Activated naive CD8-positive, alpha-beta T cell treated with anti-CD3 and anti-CD28 coated beads, Interleukin-2, amount 10 ng/mL, durations not matched to agents 7 days and 5 days (primary cell): ENCODE results near the gene ZSCAN9. TPM values are rescaled to one million over a fixed set of nuclear protein-coding genes. Genes with fewer than 3 reads are reported as not detected.

Experiments
- ATAC-seq: fragments of 150-1000 bp; cut with Tn5 transposase; one replicate; pipeline ENCODE4 v1.10.0; 2021; ENCODE audit warnings: low read depth, moderate library complexity
- POLR2A ChIA-PET: fragments of 350-600 bp; sonication (Branson Sonifier 250); formaldehyde crosslinking; loops from one replicate; lab custom pipeline; 2021; ENCODE audit warnings: antibody characterized with exemption; lab: Charles Lee
- DNase-seq: peaks from one replicate; pipeline ENCODE4 v3.0.0; 2021
- H3K27ac Mint-ChIP-seq: one replicate; pipeline ENCODE4 v1.8.0; 2022; ENCODE audit warnings: mild to moderate bottlenecking, mixed read lengths
- H3K27me3 Mint-ChIP-seq: one replicate; pipeline ENCODE4 v1.8.0; 2022; ENCODE audit warnings: mild to moderate bottlenecking, moderate library complexity, mixed read lengths
- H3K36me3 Mint-ChIP-seq: one replicate; pipeline ENCODE4 v1.8.0; 2021; ENCODE audit warnings: mild to moderate bottlenecking, mixed read lengths
- H3K4me1 Mint-ChIP-seq: one replicate; pipeline ENCODE4 v1.8.0; 2021; ENCODE audit warnings: mixed read lengths
- H3K4me3 Mint-ChIP-seq: one replicate; pipeline ENCODE4 v1.8.0; 2022; ENCODE audit warnings: mild to moderate bottlenecking, moderate library complexity, mixed read lengths
- H3K9me3 Mint-ChIP-seq: one replicate; pipeline ENCODE4 v1.8.0; 2021; ENCODE audit warnings: mixed read lengths
- total RNA-seq, 2 experiments: library from RNA; stranded (reverse); gene quantifications; one replicate each; pipeline ENCODE4 v1.2.3, GENCODE V29; 2021

Gene ZSCAN9
- total RNA-seq = 1 to 10 TPM; 9.0 to 9.7 TPM

- DNase-seq (peak; percentile 53), ATAC-seq (peak; percentile 71)
- POLR2A ChIA-PET = no interaction called here
- peaks cover 33% of the 10 kb centered on the region for H3K4me1 Mint-ChIP-seq
- peak within 1 kb of the TSS; percentile 86 for H3K4me3 Mint-ChIP-seq
- no peaks in the 10 kb centered on the region for H3K9me3 Mint-ChIP-seq
- H3K27me3 Mint-ChIP-seq = peaks cover 41% of the 10 kb centered on the region
- peak within 1 kb of the TSS; percentile 72 for H3K27ac Mint-ChIP-seq
- H3K36me3 Mint-ChIP-seq = peaks cover 21% of the 10 kb centered on the region
These were observed at the start of gene ZSCAN9 for GRCh38 chr6:28225056-28225834. Gene ZSCAN9, plus strand, starts transcription at chr6:28225275. Its CDS starts 1,810 bp downstream, at chr6:28227085.

DNA sequence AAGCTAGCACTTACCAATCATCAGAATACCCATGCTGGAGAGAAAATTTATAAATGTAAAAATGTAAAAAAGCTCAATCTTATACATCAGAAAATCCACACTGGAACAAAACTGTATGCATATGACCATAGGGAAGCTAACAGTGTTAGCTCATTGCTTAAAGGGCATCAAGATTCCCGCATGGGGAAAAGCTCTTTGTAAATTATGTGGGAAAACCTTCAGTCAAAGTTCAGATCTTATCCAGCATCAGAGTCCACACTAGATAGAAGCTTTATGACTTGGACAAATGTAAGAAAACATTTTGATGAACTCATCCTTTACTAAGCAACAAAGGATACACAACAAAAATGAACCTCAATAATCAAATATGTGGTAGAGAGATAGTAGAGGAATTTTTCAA is 48.7 kb upstream of the ZSCAN9 start:
- POLR2A ChIA-PET = no interaction called here

DNA sequence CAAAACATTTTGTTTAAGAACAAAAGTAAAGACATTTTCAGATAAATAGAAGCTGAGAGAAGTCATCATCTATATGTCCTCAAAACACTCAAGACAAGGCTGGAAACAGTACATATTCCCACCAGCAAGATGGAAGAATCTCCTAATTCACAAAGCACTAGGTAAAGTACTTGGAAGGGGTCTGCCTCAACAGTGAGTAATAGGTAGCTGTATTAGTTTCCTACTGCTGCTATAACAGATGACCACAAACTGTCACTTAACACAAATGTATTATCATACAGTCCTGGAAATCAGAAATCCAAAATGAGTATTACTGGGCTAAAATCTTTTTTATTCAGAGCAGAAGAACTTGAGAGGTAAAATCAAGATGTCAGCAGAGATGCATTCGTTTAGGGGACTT is 42.8 kb upstream of the ZSCAN9 start:
- H3K27me3 Mint-ChIP-seq = peaks cover 5% of the 10 kb centered on the region
- no peaks in the 10 kb centered on the region for H3K4me1 Mint-ChIP-seq
- ATAC-seq = no peak
- POLR2A ChIA-PET = no interaction called here
- H3K36me3 Mint-ChIP-seq = peaks cover 2% of the 10 kb centered on the region
- no peak for DNase-seq
- H3K9me3 Mint-ChIP-seq = peaks cover 16% of the 10 kb centered on the region
- H3K4me3 Mint-ChIP-seq = no peak overlapping the region
- H3K27ac Mint-ChIP-seq = no peak overlapping the region

More for the DNA sequence above, 48.7 kb upstream of the ZSCAN9 start:
- H3K36me3 Mint-ChIP-seq = peaks cover 5% of the 10 kb centered on the region
- peaks cover 12% of the 10 kb centered on the region for H3K27me3 Mint-ChIP-seq
- ATAC-seq = no peak
- no peaks in the 10 kb centered on the region for H3K4me1 Mint-ChIP-seq
- no peak overlapping the region for H3K4me3 Mint-ChIP-seq
- no peak overlapping the region for H3K27ac Mint-ChIP-seq
- DNase-seq = no peak
- peaks cover 3% of the 10 kb centered on the region for H3K9me3 Mint-ChIP-seq

GRCh38 chr6:28188111-28188979 is 36.7 kb upstream of the ZSCAN9 start:
- H3K27me3 Mint-ChIP-seq = no peaks in the 10 kb centered on the region
- POLR2A ChIA-PET = no interaction called here
- DNase-seq (no peak), ATAC-seq (no peak)
- H3K9me3 Mint-ChIP-seq = peaks cover 31% of the 10 kb centered on the region
- no peak overlapping the region for H3K4me3 Mint-ChIP-seq
- no peaks in the 10 kb centered on the region for H3K4me1 Mint-ChIP-seq
- no peaks in the 10 kb centered on the region for H3K36me3 Mint-ChIP-seq
- no peak overlapping the region for H3K27ac Mint-ChIP-seq

- DNase-seq = no peak
- H3K9me3 Mint-ChIP-seq = peaks cover 30% of the 10 kb centered on the region
- no peak for ATAC-seq
- H3K4me3 Mint-ChIP-seq = no peak overlapping the region
- POLR2A ChIA-PET = no interaction called here
- peaks cover 7% of the 10 kb centered on the region for H3K4me1 Mint-ChIP-seq
- H3K27me3 Mint-ChIP-seq = peaks cover 28% of the 10 kb centered on the region
- no peak overlapping the region for H3K27ac Mint-ChIP-seq
- H3K36me3 Mint-ChIP-seq = peaks cover 13% of the 10 kb centered on the region
These were observed 25.1 kb upstream of the ZSCAN9 start for GRCh38 chr6:28200020-28200419.

DNA sequence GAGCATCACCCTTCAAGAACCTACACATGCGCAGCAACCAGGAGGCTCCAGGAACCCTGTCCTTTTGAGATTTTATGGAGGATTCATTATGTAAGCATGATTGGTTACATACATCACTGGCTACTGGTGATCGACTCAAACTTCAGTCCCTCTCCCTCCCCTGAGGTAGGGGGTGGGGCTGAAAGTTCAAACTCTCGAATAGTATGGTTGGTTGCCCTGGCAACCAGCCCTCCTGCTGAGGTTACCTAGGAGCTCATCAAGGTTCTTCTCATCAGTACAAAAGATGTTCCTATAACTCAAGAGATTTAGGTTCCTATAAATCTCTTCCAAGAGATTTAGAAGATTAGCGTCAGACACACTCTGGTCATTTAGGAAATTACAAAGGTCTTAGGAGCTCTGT is 21.9 kb upstream of the ZSCAN9 start:
- no peak for DNase-seq
- peaks cover 26% of the 10 kb centered on the region for H3K9me3 Mint-ChIP-seq
- POLR2A ChIA-PET = no interaction called here

DNA sequence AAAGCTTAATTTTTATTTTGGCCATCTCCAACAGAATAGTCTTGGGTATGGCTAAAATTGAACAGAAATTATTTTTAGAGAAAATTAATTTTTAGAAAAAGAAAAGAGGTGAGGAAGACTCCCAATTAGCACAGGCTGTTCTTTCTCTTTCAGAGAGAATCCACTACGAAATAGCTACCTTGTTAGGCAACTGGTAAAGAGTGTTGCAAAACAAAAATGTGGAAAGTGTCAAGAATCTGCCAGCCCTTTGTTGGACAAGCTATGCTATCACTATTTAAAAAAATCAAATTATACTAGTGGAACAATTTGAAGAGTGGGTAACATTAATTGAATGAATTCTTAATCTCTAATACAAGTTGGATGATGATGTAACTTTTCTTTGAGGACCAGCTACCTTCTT is 19.2 kb upstream of the ZSCAN9 start:
- peaks cover 4% of the 10 kb centered on the region for H3K36me3 Mint-ChIP-seq
- no peak overlapping the region for H3K4me3 Mint-ChIP-seq
- peaks cover 7% of the 10 kb centered on the region for H3K9me3 Mint-ChIP-seq
- DNase-seq (no peak), ATAC-seq (no peak)
- peaks cover 20% of the 10 kb centered on the region for H3K4me1 Mint-ChIP-seq
- no peak overlapping the region for H3K27ac Mint-ChIP-seq
- POLR2A ChIA-PET = no interaction called here
- H3K27me3 Mint-ChIP-seq = peaks cover 71% of the 10 kb centered on the region

More for the DNA sequence above, 21.9 kb upstream of the ZSCAN9 start:
- H3K36me3 Mint-ChIP-seq = peaks cover 8% of the 10 kb centered on the region
- H3K4me3 Mint-ChIP-seq = no peak overlapping the region
- no peak for ATAC-seq
- no peak overlapping the region for H3K27ac Mint-ChIP-seq
- H3K4me1 Mint-ChIP-seq = peaks cover 17% of the 10 kb centered on the region
- peaks cover 50% of the 10 kb centered on the region for H3K27me3 Mint-ChIP-seq

DNA sequence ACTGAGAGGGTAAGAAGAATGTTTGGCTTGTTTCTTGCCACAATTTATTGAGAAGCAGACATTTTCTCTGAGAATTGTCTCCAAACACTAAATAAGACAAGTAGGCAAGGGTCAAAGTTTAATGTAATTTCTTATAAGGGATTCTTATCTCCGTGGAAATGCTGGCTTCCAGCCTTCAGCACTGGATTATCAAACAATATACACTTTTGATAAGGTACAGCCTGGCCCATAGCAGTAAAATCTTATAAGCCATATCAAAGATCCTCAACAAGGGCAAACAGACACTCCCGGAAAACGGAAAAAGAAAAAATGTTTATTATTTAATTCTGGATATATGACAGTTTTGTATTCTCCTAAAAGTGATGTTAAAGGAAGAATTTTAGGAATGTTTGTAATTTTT is 18.5 kb upstream of the ZSCAN9 start:
- H3K4me3 Mint-ChIP-seq = no peak overlapping the region
- no peak for DNase-seq

GRCh38 chr6:28206928-28207509 is 18.1 kb upstream of the ZSCAN9 start:
- peaks cover 7% of the 10 kb centered on the region for H3K9me3 Mint-ChIP-seq
- peaks cover 82% of the 10 kb centered on the region for H3K27me3 Mint-ChIP-seq
- ATAC-seq (no peak), DNase-seq (no peak)
- peaks cover 26% of the 10 kb centered on the region for H3K4me1 Mint-ChIP-seq
- POLR2A ChIA-PET = interaction anchor here (1.0 kb wide), 1 partner anchor 82 kb away, joined by 3 read pairs; the partner anchor contains the start of gene ZSCAN16
- peak overlapping the region; percentile 86 for H3K4me3 Mint-ChIP-seq
- peaks cover 4% of the 10 kb centered on the region for H3K36me3 Mint-ChIP-seq
- no peak overlapping the region for H3K27ac Mint-ChIP-seq

More for the DNA sequence above, 18.5 kb upstream of the ZSCAN9 start:
- peaks cover 78% of the 10 kb centered on the region for H3K27me3 Mint-ChIP-seq
- H3K4me1 Mint-ChIP-seq = peaks cover 22% of the 10 kb centered on the region
- POLR2A ChIA-PET = interaction anchor here (1.0 kb wide), 1 partner anchor 82 kb away, joined by 3 read pairs; the partner anchor contains the start of gene ZSCAN16
- H3K36me3 Mint-ChIP-seq = peaks cover 4% of the 10 kb centered on the region
- H3K9me3 Mint-ChIP-seq = peaks cover 7% of the 10 kb centered on the region
- ATAC-seq = no peak
- H3K27ac Mint-ChIP-seq = no peak overlapping the region

DNA sequence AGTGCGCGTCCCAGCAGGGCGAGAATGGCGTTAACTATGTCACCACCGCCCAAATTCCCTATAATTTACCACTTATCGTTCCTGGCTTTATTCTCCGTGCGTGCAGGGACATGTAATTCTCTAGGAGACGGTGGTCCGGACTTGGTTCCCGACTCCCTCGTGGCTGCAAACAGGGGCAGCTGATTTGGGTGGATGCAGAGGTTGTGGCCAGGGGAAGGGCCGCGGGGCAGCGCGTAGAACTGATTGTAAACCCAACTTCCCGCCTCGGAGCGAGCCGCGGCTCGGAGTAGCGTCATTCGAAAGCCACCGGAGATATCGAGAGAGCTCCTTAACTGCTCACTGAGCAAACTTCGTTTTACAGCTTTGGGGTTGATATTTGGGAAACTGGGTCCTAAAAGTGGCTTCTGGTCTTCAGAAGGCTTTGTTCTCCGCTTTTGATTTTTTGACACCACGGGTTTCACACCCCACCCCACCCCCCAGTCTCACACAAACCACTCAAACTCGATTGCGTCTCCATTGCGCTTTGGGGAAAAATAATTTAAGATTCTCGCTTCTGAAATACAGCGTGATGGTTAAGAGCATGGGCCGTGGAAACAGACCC is 17.5 kb upstream of the ZSCAN9 start:
- no peak overlapping the region for H3K27ac Mint-ChIP-seq

DNA sequence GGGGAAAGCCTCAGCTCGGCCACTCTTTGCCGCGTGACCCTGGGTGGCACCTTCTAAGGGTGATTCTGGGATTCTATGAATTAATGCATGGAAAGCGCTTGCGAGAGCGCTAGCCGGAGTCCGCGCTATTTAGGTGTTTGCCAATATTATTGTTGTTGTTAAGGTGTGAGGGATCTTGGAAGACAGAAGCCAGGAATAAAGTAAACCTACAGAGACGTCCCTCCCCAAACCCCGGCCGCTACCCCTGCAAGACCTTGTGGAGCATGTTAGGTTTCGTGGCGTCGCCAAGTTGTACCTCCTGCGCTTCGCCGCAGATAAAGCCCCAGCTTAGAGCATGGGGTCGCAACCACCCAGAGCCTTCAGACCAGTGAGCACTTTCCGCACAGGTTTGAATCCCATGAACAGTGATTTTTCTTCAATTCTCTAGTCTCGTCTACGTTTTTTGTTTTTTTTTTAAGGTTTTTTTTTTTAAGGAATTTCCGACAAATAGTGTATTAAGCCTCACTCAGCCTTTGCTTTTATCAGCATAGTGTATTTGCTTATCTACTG is 16.9 kb upstream of the ZSCAN9 start:
- DNase-seq = no peak
- Mint-ChIP-seq H3K27me3 (peaks cover 92% of the 10 kb centered on the region), H3K9me3 (peaks cover 7% of the 10 kb centered on the region), H3K27ac (no peak overlapping the region), H3K36me3 (peaks cover 4% of the 10 kb centered on the region), H3K4me3 (peak overlapping the region; percentile 86), H3K4me1 (peaks cover 31% of the 10 kb centered on the region)
- POLR2A ChIA-PET = no interaction called here
- no peak for ATAC-seq

More for the DNA sequence above, 17.5 kb upstream of the ZSCAN9 start:
- H3K4me1 Mint-ChIP-seq = peaks cover 27% of the 10 kb centered on the region
- H3K9me3 Mint-ChIP-seq = peaks cover 7% of the 10 kb centered on the region
- peaks cover 4% of the 10 kb centered on the region for H3K36me3 Mint-ChIP-seq
- no peak for ATAC-seq
- DNase-seq = peak; percentile 60
- H3K27me3 Mint-ChIP-seq = peaks cover 87% of the 10 kb centered on the region
- POLR2A ChIA-PET = interaction anchor here (1.0 kb wide), 1 partner anchor 83 kb away, joined by 3 read pairs; the partner anchor contains the start of gene ZSCAN16
- H3K4me3 Mint-ChIP-seq = peak overlapping the region; percentile 86

- H3K36me3 Mint-ChIP-seq = peaks cover 4% of the 10 kb centered on the region
- H3K27me3 Mint-ChIP-seq = peaks cover 93% of the 10 kb centered on the region
- no peak for DNase-seq
- H3K4me3 Mint-ChIP-seq = no peak overlapping the region
- H3K27ac Mint-ChIP-seq = no peak overlapping the region
- peaks cover 32% of the 10 kb centered on the region for H3K4me1 Mint-ChIP-seq
- ATAC-seq = no peak
- peaks cover 5% of the 10 kb centered on the region for H3K9me3 Mint-ChIP-seq
- POLR2A ChIA-PET = no interaction called here
These were observed 15.1 kb upstream of the ZSCAN9 start for GRCh38 chr6:28209753-28210535.
